NCI-H748 (cell line): Measurements from ENCODE around the gene FTO.
"Not testable (repeated sequence)": the region's sequence is repeated elsewhere in the genome, so short reads cannot be mapped to it uniquely, and the experiment has no call there.

Source experiments
- DNase-seq: peaks from one replicate; lab custom pipeline; 2025; ENCODE audit not compliant: unreplicated experiment; lab: John Stamatoyannopoulos, UW

FTO gene

DNA sequence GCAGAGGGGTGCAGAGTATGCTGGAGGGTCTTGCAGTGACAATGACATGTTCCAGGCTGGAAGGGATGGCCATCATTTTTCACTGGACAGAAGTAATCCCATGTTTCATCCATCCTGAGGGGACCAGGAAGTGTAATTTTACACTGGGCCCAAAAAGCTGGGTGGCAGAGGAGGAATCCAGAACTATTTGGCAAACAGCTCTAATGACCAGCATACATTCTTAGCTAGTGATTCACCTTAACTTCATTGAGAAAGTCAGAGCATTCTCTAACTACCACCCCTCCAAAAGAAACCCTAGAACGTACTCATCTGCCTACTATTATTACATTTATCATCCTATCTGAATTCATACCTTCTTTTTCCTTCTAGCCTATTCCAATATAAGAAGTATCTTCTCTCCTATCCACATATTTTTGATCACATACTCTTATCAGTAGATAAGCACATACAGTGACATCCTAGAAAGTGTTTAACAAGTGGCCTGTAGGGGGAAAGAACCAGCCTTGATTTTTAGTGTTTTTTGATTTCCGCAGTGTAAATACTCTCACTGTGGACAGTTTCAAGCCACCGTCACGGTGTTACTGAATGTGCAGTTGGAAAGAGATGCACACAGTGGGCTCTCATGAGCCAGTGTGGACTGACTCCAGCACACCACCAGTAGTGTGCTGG lies 118.1 kb downstream of the FTO start:
- no peak for DNase-seq

DNA sequence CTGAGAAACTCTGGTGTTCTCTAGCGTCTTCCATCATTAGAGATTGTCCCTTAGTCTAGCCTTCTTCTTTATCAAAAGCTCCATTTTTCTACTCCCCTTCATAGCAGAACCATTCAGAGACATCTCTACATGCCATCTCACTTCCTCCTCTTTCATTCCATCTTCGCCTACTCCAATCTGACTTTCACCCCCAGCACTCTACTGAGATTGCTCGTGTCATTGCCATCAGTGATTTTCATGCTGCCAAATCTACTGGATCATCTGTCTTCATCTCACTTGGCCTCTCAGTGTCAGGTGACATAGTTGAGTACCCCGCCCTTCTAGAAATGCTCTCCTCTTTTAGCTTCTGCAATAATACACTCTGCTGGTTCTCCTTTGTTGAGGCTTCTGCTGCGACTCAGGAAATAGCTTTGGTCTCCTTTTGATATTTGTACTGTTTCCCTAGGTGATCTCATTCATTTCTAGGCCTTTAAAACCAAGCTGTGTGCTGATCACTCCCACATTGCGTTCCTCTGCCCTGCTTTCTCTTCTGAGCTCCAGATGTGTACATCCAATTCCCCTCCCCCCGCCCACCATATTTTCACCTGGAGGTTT lies 119.1 kb downstream of the FTO start:
- no peak for DNase-seq

GRCh38 chr16:53826658-53827057 lies 122.7 kb downstream of the FTO start:
- no peak for DNase-seq

GRCh38 chr16:53827741-53828140 lies 123.8 kb downstream of the FTO start:
- no peak for DNase-seq

DNA sequence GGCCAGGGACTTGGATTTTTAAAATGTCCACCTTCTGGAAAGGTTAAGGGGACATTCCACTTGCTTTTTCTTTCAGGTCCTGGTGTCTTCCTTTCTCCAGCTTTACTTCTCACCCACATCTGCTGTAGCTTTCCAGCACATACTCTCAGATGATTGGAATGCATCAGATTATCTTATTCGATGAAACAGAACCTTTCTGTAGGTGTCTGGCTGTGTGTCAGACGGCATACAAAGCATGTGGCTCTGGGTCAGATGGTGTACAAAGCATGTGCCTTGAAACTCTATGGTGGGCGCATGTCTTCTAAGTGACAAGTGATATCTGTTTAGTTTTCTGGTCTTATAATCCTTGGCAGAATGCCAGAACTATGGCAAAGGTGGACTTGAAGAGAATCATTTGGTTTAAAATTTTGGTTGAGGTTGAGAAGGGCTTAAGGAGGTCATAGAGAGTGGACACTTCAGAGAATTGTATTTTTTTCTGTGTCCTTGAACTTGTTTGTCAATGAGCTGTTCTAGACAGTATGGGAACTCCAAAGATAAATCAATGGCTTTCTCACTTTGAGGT lies 125.3 kb downstream of the FTO start:
- DNase-seq: no peak

GRCh38 chr16:53832896-53833544 lies 129.1 kb downstream of the FTO start:
- no peak for DNase-seq

GRCh38 chr16:53836142-53836541 lies 132.2 kb downstream of the FTO start:
- no peak for DNase-seq

GRCh38 chr16:53836680-53837079 lies 132.7 kb downstream of the FTO start:
- no peak for DNase-seq

DNA sequence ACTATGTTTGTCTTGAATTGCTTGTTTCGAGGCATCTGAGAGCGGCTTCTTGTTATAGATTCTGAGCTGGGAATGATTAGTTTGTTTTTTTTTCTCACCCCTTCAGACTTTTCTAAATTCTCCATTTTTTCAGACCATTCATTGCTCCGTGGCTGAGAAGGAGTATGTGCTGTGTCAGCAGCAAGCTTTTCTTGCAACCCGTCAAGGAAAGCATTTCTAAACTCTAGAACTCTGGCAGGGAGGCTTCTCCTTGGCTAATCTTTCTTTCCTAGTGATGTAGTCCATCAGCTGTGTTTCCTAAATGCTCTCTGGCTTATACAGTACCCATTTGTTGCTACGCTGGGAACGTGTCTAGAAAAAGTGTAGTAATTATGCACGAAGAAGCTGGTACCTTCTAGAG lies 133.5 kb downstream of the FTO start:
- no peak for DNase-seq

DNA sequence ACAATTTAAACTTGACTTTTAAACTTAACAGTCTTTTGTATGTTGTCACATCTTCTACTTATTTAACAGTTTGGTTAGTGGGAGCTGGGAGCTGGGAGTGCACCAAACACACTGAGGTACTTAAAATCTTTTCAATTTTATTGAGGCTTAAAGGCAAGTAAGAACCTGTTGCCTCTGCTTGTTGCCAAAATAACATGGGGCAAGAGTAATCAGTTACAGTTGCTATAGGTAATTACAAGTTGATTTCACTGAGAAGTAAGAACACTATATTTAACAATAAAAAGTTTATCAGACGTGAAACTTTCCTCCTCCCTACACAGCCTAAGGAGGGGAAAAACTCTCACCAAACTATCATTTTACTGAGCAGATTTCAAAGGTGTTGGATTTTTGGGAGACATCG lies 135.2 kb downstream of the FTO start:
- DNase-seq: no peak

DNA sequence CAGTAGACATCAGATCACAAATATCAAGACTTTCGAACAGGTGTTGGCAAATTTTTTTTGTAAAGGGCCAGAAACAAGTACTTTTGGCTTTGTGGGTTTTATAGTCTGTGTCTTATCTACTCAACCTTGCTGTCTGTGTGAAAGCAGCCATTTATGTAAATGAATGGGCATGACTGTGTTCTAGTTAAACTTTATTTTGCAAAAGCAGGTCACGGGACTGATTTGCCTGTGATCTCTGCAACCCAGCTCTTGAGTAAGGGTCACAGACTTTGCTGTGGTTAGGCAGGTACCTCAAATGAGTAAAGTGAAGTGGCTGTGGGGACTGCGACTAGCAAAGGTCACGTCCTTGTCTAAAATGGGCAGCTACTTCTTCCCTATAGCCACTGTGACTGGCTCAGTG lies 136.5 kb downstream of the FTO start:
- DNase-seq: no peak

DNA sequence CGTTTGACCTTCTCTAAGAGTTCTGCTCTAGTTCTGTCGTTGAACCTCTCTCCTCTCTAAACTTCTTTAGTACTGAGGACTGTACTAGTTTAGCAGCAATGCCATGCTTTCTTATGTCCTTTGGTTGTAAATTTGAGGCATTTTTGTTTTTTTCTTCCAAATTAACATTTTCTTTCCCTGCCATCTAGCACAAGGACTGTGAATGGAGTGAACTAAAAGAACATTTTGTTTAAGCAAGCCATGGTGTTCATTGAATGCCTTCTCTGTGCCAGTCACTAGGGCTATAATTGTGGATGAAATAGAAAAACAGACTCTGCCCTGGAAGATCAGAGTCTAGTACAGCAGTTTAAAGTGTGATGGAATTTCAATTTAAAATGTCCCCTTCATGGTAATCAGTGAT lies 137.9 kb downstream of the FTO start:
- no peak for DNase-seq

- no peak for DNase-seq
These were observed 139.1 kb downstream of the FTO start for GRCh38 chr16:53843084-53843483.

- no peak for DNase-seq
These were observed 140.8 kb downstream of the FTO start for GRCh38 chr16:53844804-53845203.

DNA sequence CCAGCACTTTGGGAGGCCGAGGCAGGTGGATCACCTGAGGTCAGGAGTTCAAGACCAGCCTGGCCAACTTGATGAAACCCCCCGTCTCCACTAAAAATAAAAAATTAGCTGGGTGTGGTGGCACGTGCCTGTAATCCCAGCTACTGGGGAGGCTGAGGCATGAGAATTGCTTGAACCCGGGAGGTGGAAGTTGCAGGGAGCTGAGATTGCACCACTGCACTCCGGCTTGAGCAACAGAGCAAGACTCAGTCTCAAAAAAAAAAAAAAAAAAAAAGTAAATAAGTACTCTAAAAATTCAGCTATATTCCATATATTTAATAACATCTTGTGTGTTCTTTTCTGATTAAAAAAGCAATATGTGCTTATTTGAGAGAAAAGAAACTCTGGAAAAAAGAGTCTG lies 142.6 kb downstream of the FTO start:
- DNase-seq: not testable (repeated sequence)

GRCh38 chr16:53846971-53847370 lies 143.0 kb downstream of the FTO start:
- no peak for DNase-seq

DNA sequence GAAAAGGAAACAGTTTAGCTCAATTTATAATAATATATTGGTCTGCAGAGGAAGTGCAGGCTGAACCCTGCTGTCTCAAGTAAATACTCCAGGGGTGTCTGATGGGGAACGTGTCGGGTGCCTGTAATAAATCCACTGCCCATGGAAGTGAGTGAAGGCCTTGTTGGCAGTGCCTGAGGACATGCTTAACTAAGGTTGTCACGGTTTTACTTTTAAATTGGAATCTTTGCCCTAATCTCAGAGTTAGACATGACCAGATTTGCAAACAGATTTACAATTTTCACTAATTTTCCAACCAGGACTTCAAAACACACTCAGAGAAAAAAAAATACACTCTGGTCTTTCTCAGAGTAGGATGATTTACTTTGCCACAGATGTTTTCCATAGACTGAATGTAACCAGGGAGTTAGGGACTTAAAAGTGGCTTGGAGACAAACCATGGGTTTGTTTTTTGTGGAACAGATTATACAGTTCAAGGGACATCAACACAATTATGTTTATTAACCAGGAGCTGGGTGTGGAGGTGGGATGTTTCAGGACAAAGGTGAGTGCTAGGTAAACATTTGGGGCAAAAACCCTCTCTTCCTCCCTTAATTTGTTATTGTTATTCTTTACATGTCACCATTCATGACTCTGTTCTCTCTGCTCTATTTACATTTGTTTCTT lies 144.5 kb downstream of the FTO start:
- peak; percentile 31 for DNase-seq

DNA sequence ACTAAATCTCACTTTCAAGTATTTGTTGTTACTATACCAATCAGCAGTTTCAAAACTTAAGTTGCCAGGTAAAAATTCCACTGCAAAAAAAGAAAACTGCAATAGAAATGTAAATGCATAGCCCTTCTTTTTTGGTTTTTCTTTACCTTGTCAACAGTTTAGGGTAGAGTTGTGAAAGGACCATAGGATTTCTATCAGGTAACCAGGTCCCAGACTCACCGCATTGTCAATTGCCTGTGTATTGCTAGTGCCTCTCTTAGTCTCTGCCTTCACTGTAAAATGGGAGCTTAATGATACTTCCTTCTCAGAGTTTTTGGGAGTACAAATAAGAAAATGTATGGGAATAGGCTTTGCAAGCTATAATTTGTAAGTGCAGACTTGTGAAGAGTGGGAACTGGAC lies 145.0 kb downstream of the FTO start:
- no peak for DNase-seq

DNA sequence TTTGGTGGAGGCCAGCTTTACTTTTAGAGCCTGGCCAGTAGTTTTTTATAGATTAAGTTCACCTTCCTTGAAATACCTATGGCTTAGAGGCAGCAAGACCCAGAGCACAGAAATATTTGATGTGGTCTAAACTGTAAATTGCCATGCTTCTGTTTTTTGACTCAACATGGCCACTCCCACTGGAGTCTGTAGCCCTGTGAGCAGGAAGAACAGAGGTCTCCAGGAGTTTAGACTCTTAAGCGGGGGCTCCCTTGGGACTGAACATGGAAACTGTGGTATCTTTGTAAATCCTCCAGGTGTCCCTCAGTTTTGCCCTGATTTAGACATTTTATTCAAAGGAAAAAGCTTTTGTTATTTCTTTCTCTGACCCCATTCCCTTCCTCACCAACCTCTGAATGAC lies 145.6 kb downstream of the FTO start:
- no peak for DNase-seq

DNA sequence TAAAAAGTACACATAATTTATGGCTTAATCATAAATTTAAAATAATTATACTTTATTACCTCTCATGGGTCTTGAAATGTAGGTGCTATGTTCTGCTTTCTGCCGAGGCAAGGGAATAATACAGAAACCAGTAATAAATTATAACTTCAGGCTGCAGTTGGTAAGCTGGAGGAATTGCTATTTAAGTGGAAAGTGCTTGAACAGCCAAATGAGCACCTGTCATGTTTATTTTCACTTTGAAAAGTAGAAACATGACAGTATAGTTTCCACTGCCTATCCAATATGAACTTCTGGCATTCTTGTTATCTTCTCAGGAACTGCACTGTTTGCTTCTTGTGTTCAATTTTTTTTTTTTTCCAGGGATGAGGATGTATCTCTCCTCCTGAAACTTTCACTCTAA lies 146.0 kb downstream of the FTO start:
- no peak for DNase-seq

- no peak for DNase-seq
These were observed 148.7 kb downstream of the FTO start for GRCh38 chr16:53852678-53853077.

DNA sequence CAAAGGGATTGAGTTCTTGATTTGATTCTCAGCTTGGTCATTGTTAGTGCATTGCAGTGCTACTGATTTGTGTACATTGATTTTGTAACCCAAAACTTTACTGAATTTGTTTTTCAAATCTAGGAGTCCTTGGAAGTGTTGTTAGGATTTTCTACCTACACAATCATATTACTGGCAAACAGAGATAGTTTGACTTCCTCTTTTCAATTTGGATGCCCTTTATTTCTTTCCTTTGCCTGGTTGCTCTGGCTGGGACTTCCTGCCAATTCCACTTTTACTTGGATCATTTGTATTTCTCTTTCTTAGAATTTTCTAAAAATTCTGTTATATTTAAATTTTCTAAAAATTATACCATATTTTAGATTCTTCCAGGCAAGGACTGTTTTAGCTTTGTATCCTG lies 151.1 kb downstream of the FTO start:
- DNase-seq: no peak
